Posterior vena cava (tissue), 2 donors: ENCODE measurements around the gene CEP135. TPM values are rescaled to one million over a fixed set of nuclear protein-coding genes. Genes with fewer than 3 reads are reported as not detected.
"Not testable (repeated sequence)": the region's sequence is repeated elsewhere in the genome, so short reads cannot be mapped to it uniquely, and the experiment has no call there.

Experiments used
- DNase-seq: peaks from one replicate; pipeline ENCODE4 v3.0.0-alpha.2; 2020; ENCODE audit warnings: low spot score
- intact Hi-C, 2 donors: fragments of 100-400 bp; cut with DNase I; formaldehyde crosslinking; loops; one replicate each; pipeline versions ENCODE4 v1.14.1 to v1.14.2; 2022 to 2023
- total RNA-seq, 2 donors: library from RNA; stranded (reverse); fragmentation: NEBNext Ultra II Directional; extraction: Animal tissue kit (Norgen Biotek cat#: 25700); gene quantifications; one replicate each; pipeline ENCODE4 v1.2.1, GENCODE V29; 2021
- donor health status: DM: yes; HTN: yes; CAD: no.
- donor health status: DM: yes; HTN: yes; CAD: no.

CEP135 gene
- total RNA-seq, 2 donors from 2014 or later: 6.8 to 7.3 TPM

- no peak for DNase-seq
- intact Hi-C loops: no loop called here
Measured at GRCh38 chr4:55933611-55934010, 15.1 kb upstream of the CEP135 start.

GRCh38 chr4:55935907-55936306 is 12.8 kb upstream of the CEP135 start:
- intact Hi-C loops, DNase-seq: not testable (repeated sequence)

DNA sequence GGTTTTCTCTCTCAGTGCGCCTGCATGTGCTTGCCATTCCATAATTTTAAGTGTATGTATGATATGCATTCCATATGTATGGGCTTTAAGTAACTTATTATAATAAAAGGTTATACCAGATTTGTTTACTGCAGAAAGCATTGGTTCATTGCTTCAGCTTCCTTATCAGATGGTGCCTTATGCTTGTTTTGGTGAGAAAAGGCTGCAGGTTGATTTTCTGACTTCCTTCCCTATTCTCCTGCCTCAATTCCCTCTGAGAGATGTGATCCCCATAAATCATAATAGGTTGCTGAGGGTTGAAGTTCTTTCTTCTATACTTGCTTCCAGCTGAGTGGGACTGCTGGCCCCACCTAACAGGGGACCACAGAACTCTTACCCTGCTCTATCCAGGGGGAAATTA is 10.3 kb upstream of the CEP135 start:
- intact Hi-C loops: no loop called here
- DNase-seq: no peak

GRCh38 chr4:55939421-55939820 is 9.3 kb upstream of the CEP135 start:
- intact Hi-C loops: no loop called here

GRCh38 chr4:55941881-55942396 is 6.8 kb upstream of the CEP135 start:
- intact Hi-C loops: no loop called here
- DNase-seq: no peak

More at GRCh38 chr4:55939421-55939820, 9.3 kb upstream of the CEP135 start:
- no peak for DNase-seq

- intact Hi-C loops: no loop called here
- DNase-seq: no peak
Measured at GRCh38 chr4:55947254-55947882, 1.4 kb upstream of the CEP135 start.

DNA sequence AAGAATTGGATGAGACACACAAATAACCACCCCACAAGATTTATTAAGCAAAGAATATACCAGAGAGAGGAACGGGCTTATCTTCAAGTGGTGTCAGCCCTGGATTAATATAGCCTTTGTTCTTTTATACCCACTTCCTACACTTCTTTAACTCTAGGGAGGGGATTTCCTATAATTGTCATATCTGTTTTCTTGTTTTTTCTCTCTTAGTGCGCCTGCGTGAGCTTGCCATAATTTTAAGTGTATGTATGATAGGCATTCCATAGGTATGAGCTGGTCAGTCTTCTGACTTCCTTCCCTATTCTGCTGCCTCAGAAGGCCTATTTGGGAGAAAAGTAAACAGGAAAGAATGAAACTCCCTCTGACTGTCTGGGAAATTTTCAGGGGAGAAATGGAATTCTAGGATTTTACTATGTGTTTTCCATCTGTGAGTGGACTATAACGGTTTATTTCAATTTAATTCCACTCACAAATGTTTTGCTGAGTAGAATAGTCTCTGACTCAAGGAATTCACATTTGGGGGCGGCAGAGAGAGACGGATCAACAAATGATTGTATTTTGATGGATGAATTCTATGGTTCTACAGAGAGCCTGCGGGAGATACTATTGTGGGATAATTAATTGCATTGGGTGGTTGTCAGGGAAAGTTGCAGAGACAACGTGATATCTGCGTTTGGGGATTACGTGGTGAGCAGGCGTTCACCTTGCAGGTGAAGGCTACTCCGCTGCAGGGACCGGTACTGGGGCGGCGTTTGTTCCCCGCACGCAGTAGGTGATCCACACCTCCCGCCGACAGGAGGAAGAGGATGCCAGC is 626 bp upstream of the CEP135 start:
- no peak for DNase-seq
- intact Hi-C loops: no loop called here

DNA sequence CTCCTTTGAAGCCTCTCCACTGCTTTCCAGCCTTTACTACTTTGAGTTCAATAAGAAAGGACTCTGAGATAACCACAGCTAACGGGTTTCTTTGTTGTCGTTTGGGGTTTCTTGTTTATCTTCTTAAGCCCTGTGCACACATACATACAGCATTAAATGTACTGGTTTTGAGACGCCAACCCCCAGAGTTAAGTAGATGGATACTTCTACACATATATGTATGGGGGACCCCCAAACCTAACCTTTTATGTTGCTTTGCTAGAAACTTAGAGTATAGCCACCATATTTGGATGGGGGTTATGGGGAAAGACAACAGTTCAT is 697 bp downstream of the CEP135 start:
- no peak for DNase-seq
- intact Hi-C loops: no loop called here

- intact Hi-C loops: no loop called here
- DNase-seq: no peak
Measured at GRCh38 chr4:55951191-55951922, 2.6 kb downstream of the CEP135 start.

DNA sequence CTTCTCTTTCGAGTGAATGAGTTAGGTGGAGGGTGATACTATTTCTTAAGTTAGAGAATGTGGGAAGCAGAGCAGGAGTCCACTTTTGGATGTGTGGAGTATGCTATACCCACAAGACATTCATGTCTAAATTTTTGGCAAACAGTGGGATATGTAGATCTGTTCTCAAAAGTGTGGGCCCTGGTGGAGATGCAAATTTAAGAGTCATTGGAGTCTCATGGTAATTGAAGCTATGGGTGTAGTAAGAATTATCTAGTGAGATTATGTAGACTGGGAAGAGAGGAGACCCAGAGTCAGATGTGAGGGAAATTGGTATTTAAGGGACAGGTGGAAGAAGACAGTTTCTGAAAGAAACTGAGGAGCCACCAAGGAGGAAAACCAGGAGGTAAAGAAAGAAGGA is 7.0 kb downstream of the CEP135 start:
- intact Hi-C loops: no loop called here
- DNase-seq: no peak

- intact Hi-C loops: no loop called here
- no peak for DNase-seq
Measured at GRCh38 chr4:55959655-55960054, 10.9 kb downstream of the CEP135 start.

- intact Hi-C loops: no loop called here
- DNase-seq: no peak
Measured at GRCh38 chr4:55964046-55964445, 15.3 kb downstream of the CEP135 start.

DNA sequence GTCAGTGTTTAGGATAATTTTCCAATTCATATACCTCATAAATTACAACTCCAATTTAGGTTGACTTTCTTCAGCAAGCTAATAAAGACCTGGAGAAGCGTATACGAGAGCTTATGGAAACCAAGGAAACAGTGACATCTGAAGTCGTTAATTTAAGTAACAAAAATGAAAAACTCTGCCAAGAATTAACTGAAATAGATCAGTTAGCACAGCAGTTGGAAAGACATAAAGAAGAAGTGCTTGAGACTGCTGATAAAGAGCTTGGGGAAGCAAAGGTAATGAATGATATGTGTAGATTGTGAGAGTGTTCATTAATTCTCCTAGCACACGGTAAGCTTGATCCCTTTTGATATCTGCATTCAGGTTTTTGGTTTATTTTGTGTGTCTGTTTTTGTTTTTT is 16.8 kb downstream of the CEP135 start:
- intact Hi-C loops: no loop called here
- no peak for DNase-seq

DNA sequence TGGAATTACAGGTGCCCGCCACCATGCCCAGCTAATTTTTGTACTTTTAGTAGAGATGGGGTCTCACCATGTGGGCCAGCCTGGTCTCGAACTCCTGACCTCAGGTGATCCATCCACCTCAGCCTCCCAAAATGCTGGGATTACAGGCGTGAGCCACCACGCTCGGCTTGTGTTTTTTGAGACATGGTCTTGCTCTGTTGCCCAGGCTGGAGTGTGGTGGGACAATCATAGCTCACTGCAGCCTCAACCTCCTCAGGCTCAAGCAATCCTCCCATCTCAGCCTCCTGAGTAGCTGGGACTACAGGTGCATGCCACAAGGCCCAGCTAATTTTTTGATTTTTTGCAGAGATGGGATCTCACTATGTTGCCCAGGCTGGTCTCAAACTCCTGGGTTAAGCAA is 17.6 kb downstream of the CEP135 start:
- intact Hi-C loops, DNase-seq: not testable (repeated sequence)

GRCh38 chr4:55967376-55967775 is 18.6 kb downstream of the CEP135 start:
- DNase-seq: no peak
- intact Hi-C loops: no loop called here

GRCh38 chr4:55973650-55974049 is 24.9 kb downstream of the CEP135 start:
- intact Hi-C loops: no loop called here
- DNase-seq: no peak

DNA sequence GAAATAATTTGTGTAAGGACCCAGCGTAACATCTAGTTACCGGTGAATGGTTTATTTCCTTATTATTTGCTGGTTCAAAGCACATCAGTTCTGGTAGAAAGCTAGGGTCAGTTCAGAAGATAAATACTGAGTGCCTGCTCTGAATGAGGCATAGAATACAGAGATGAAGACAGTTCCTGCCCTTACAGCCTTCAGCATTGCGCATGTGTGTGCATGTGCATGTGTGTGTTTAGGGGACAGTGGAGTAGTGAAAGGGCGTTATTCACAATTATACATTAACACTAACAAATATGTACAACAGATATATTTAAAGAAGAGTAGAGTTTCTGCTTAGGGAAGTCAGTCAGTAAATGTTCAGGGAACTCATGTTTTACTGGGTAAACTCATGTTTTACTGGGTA is 29.1 kb downstream of the CEP135 start:
- DNase-seq: no peak
- intact Hi-C loops: no loop called here

DNA sequence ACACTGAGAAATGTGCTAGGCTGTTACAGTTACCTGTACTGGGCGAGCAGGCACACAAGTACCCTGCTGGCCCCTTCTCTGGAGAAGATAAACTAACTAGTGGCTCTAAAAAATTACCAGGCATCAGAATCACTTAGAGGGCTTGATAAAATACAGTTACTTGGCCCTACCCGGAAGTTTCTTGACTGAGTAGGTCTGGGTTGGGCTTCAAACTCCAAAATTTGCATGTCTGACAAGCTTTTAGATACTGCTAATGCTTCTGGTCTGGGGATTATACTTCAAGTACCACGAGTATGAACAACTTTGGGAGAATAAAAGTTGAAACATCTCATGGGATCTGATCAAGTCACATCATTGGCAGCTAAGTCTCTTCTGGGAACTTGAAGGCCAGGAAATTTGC is 30.8 kb downstream of the CEP135 start:
- intact Hi-C loops: no loop called here
- no peak for DNase-seq

DNA sequence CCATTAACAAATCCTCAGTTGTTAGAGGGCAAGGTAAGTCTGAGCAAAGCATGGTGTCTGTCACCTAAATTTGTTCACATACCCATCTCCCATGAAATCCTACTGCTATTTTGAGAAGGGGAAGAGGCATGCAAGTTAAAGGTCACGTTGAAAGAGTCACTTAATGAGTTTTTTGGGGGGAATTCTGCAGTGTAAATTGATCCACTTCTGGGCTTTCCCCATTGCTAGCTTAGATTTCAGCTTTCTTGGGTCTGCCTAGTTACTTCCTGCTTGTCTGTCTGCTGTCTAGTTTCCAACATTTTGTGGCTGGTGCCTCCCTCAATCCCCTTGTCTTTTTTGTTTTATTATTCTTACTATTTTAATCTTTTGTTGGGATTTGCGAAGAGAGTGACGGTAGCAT is 32.0 kb downstream of the CEP135 start:
- no peak for DNase-seq
- intact Hi-C loops: no loop called here

- intact Hi-C loops: no loop called here
- no peak for DNase-seq
Measured at GRCh38 chr4:55982976-55983375, 34.2 kb downstream of the CEP135 start.
